GM12878 (cell line): ENCODE measurements around the gene TM7SF2. TPM values are rescaled to one million over a fixed set of nuclear protein-coding genes. Genes with fewer than 3 reads are reported as not detected.

Experiments used
- ATAC-seq: fragments of 200-7000 bp; cut with Tn5 transposase; 3 replicates; pipeline ENCODE4 v1.9.1; 2020; ENCODE audit warnings: mild to moderate bottlenecking, moderate library complexity
- BruUV-seq: library from RNA; stranded (reverse); fragments of 400-500 nt; replicated peaks from 2 replicates; lab custom pipeline; 2021; lab: Mats Ljungman, UMichigan
- CTCF ChIA-PET: fragments of 300-600 bp; sonication (Branson Sonifier 250); formaldehyde crosslinking; extraction: SDS; loops from one replicate; lab custom pipeline; 2021; ENCODE audit warnings: inconsistent platforms; lab: Yijun Ruan, JAX
- POLR2A ChIA-PET: fragments of 350-600 bp; formaldehyde crosslinking; extraction: SDS; loops from one replicate; lab custom pipeline; 2021; ENCODE audit warnings: inconsistent platforms; lab: Charles Lee
- RAD21 ChIA-PET: fragments of 300-600 bp; sonication (Branson Sonifier 250); formaldehyde crosslinking; loops from one replicate; lab custom pipeline; 2023; ENCODE audit warnings: antibody characterized with exemption; ENCODE audit not compliant: unreplicated experiment; lab: Charles Lee
- SMC1A ChIA-PET: fragments of 300-600 bp; sonication (Branson Sonifier 250); formaldehyde crosslinking; loops from one replicate; lab custom pipeline; 2023; ENCODE audit not compliant: unreplicated experiment, uncharacterized antibody; lab: Charles Lee
- DNase-seq: peaks from one replicate; pipeline ENCODE4 v3.0.0-alpha.2; 2011; ENCODE audit warnings: low read depth, low spot score
- FAIRE-seq: peaks from 3 replicates; lab custom pipeline; 2011; peaks lifted over from hg19 to GRCh38; lab: Jason Lieb, UNC
- H2AFZ ChIP-seq: 2 replicates; pipeline ENCODE4 v1.6.0; 2011; ENCODE audit warnings: low read depth, low read length, control low read depth; ENCODE audit not compliant: control insufficient read depth
- H3K27ac ChIP-seq: 2 replicates; pipeline ENCODE4 v1.5.1; 2011; ENCODE audit warnings: control low read depth; ENCODE audit not compliant: control insufficient read depth, insufficient read depth
- H3K27me3 ChIP-seq, 2 experiments: replicated peaks in 1 of 2; 2 replicates each; pipeline versions ENCODE4 v1.6.0 to v1.6.1; 2011; ENCODE audit warnings: low read length in 1 of 2; ENCODE audit not compliant: control insufficient read depth in 2 of 2, insufficient read depth in 2 of 2
- H3K36me3 ChIP-seq, 2 experiments: 2 replicates each; pipeline ENCODE4 v1.5.1; 2011; ENCODE audit warnings: low read length in 1 of 2; ENCODE audit not compliant: control insufficient read depth in 2 of 2, insufficient read depth in 2 of 2
- H3K4me1 ChIP-seq: 2 replicates; pipeline ENCODE4 v1.6.1; 2011; ENCODE audit warnings: mild to moderate bottlenecking, low read length, moderate library complexity, mixed read lengths; ENCODE audit not compliant: control insufficient read depth, insufficient read depth
- H3K4me2 ChIP-seq: 2 replicates; pipeline ENCODE4 v1.6.0; 2011; ENCODE audit warnings: control low read depth; ENCODE audit not compliant: control insufficient read depth, insufficient read depth
- H3K4me3 ChIP-seq: fragments of 200-600 bp; sonication (generic); 2 replicates; pipeline ENCODE4 v1.5.1; 2016
- H3K79me2 ChIP-seq: 2 replicates; pipeline ENCODE4 v1.6.0; 2011; ENCODE audit warnings: low read length; ENCODE audit not compliant: control insufficient read depth, insufficient read depth
- H3K9ac ChIP-seq: 2 replicates; pipeline ENCODE4 v1.8.0; 2011; ENCODE audit warnings: low read length, control low read depth, mixed read lengths; ENCODE audit not compliant: control insufficient read depth, insufficient read depth
- H3K9me3 ChIP-seq: replicated peaks from 3 replicates; pipeline ENCODE4 v1.5.1; 2011; ENCODE audit warnings: mild to moderate bottlenecking, low read length; ENCODE audit not compliant: control insufficient read depth, insufficient read depth
- H4K20me1 ChIP-seq: 2 replicates; pipeline ENCODE4 v1.6.0; 2011; ENCODE audit not compliant: control insufficient read depth, insufficient read depth
- HDGF ChIP-seq: fragments of 450-650 bp; IDR thresholded peaks from 2 replicates; pipeline ENCODE4 v1.6.1; 2016; ENCODE audit warnings: antibody characterized with exemption
- POLR2A ChIP-seq: IDR thresholded peaks from 2 replicates; pipeline ENCODE4 v1.6.1; 2011; ENCODE audit warnings: low read depth, mild to moderate bottlenecking, low read length
- SIN3A ChIP-seq: IDR thresholded peaks from 2 replicates; pipeline ENCODE4 v1.6.1; 2012; ENCODE audit warnings: low read depth, low read length, improper control_type of control experiment
- WGBS: methylation state at CpG from one replicate; pipeline ENCODE4 v1.1.6; 2016; ENCODE audit warnings: low lambda C conversion rate; ENCODE audit not compliant: insufficient replicate concordance, insufficient coverage; ENCODE audit errors: missing lambda C conversion rate; 5-methylcytosine and 5-hydroxymethylcytosine counted together
- in situ Hi-C: fragments of 300-500 bp; cut with MboI; formaldehyde crosslinking; loops from 9 replicates; pipeline ENCODE4 v1.14.3; 2018; ENCODE audit warnings: mixed read lengths
- intact Hi-C: fragments of 100-400 bp; cut with micrococcal nuclease; formaldehyde crosslinking; loops from one replicate; pipeline ENCODE4 v1.14.2; 2022; ENCODE audit not compliant: unreplicated experiment
- polyA plus RNA-seq, 11 experiments: library from polyadenylated mRNA; depleted of rRNA in 4 of 11; unstranded in 6 of 11; stranded (reverse) in 5 of 11; fragments of >200 nt; fragmentation: Nextera tagmentation in 4 of 11; fragmentation: Illumina TruSeq in 1 of 11; extraction: Ambion mirVana in 4 of 11; extraction: Trizol in 1 of 11; gene quantifications; 1 replicate in 1 of 11; 2 replicates in 10 of 11; pipeline versions ENCODE4 v1.2.1 to v1.2.3, GENCODE V29; 2011 to 2016; ENCODE audit warnings: inconsistent platforms in 2 of 11, missing spikeins in 2 of 11, low read depth in 1 of 11
- total RNA-seq, 4 experiments: library from RNA; depleted of rRNA in 3 of 4; stranded (reverse); fragments of >200 nt in 3 of 4; fragmentation: Illumina TruSeq in 1 of 4; extraction: Trizol in 1 of 4; gene quantifications; 2 replicates each; pipeline versions ENCODE4 v1.2.1 to v1.2.3, GENCODE V29; 2013 to 2021
- TF ChIP-seq, protein P1 (sequence below): fragments of 450-650 bp; formaldehyde crosslinking; IDR thresholded peaks from 2 replicates; pipeline ENCODE4 v1.4.0; 2020; ENCODE audit warnings: mild to moderate bottlenecking, moderate library complexity

TM7SF2 gene
- total and polyA plus RNA-seq, 10 of the 15 experiments (the other 5 are each of a cell fraction or from before 2014, with no cell fraction given): 0.52 to 57.7 (median 20.7) TPM

- TF ChIP-seq, protein P1, sequence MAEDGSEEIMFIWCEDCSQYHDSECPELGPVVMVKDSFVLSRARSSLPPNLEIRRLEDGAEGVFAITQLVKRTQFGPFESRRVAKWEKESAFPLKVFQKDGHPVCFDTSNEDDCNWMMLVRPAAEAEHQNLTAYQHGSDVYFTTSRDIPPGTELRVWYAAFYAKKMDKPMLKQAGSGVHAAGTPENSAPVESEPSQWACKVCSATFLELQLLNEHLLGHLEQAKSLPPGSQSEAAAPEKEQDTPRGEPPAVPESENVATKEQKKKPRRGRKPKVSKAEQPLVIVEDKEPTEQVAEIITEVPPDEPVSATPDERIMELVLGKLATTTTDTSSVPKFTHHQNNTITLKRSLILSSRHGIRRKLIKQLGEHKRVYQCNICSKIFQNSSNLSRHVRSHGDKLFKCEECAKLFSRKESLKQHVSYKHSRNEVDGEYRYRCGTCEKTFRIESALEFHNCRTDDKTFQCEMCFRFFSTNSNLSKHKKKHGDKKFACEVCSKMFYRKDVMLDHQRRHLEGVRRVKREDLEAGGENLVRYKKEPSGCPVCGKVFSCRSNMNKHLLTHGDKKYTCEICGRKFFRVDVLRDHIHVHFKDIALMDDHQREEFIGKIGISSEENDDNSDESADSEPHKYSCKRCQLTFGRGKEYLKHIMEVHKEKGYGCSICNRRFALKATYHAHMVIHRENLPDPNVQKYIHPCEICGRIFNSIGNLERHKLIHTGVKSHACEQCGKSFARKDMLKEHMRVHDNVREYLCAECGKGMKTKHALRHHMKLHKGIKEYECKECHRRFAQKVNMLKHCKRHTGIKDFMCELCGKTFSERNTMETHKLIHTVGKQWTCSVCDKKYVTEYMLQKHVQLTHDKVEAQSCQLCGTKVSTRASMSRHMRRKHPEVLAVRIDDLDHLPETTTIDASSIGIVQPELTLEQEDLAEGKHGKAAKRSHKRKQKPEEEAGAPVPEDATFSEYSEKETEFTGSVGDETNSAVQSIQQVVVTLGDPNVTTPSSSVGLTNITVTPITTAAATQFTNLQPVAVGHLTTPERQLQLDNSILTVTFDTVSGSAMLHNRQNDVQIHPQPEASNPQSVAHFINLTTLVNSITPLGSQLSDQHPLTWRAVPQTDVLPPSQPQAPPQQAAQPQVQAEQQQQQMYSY (CRISPR knock-in tag): no peak
- TF ChIP-seq HDGF: no peak
Measured at GRCh38 chr11:65089621-65090020, 22.1 kb upstream of the TM7SF2 start (continued).

DNA sequence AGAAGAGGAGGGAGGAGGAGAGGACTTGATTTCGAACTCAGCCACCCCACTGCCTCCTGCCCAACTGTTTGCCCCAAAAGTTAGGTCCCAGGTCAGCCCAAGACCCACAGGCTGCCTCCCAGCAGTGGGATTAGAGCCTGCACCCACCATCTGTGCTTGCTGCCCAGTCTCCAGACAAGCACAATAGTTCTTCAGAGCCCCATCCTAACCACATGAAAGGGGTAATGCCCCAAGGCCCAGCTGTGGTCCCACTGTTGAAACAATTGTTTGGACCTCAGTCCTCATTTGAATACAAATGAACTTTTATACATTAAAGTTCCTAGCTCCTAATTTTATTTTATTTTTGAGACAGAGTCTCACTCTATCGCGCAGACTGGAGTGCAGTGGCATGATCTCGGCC lies 21.0 kb upstream of the TM7SF2 start:
- H3K4me1 ChIP-seq: no peaks in the 10 kb centered on the region
- no peaks in the 10 kb centered on the region for H3K79me2 ChIP-seq
- CTCF ChIA-PET: interaction anchor here (0.7 to 2.1 kb wide), 3 partner anchors 12 to 244 kb away, joined by 3 to 6 read pairs (median 5); no protein-coding TSS in a partner anchor
- H3K9me3 ChIP-seq: no peaks in the 10 kb centered on the region
- TF ChIP-seq SIN3A (no peak), POLR2A (peak; percentile 40; the same call in 1 of the 2 replicates)
- no peak overlapping the region for H3K27ac ChIP-seq
- intact Hi-C loops: no loop called here
- H3K36me3 ChIP-seq: peaks cover 5 to 11% of the 10 kb centered on the region in 2 experiments
- BruUV-seq: no TSS peak
- in situ Hi-C loops: no loop called here
- H2AFZ ChIP-seq: no peak overlapping the region
- RAD21 ChIA-PET: no interaction called here
- ATAC-seq (no peak), FAIRE-seq (no peak), DNase-seq (no peak)
- 95% methylated on average over 4 of the region's 4 CpGs for WGBS
- no peak overlapping the region for H3K9ac ChIP-seq
- H3K27me3 ChIP-seq: no peaks in the 10 kb centered on the region
- SMC1A ChIA-PET: interaction anchor here (1.0 to 2.2 kb wide), 4 partner anchors 11 to 77 kb away, joined by 3 to 5 read pairs (median 3); partner anchors contain the start of gene ARL2
- POLR2A ChIA-PET: interaction anchor here (0.9 to 1.7 kb wide), 4 partner anchors 11 to 241 kb away, joined by 4 to 7 read pairs (median 4); partner anchors contain the start of genes ARL2 and SAC3D1
- H3K4me3 ChIP-seq: no peak overlapping the region
- no peak overlapping the region for H3K4me2 ChIP-seq
- no peaks in the 10 kb centered on the region for H4K20me1 ChIP-seq
